LNCAP (cell line): ENCODE data around the gene OXNAD1.

Experiments used
- TF ChIP-seq, protein P1 (sequence below): fragments of 450-650 bp; IDR thresholded peaks from 2 replicates; pipeline ENCODE4 v1.5.1; 2017; ENCODE audit warnings: mild to moderate bottlenecking

The OXNAD1 gene

DNA sequence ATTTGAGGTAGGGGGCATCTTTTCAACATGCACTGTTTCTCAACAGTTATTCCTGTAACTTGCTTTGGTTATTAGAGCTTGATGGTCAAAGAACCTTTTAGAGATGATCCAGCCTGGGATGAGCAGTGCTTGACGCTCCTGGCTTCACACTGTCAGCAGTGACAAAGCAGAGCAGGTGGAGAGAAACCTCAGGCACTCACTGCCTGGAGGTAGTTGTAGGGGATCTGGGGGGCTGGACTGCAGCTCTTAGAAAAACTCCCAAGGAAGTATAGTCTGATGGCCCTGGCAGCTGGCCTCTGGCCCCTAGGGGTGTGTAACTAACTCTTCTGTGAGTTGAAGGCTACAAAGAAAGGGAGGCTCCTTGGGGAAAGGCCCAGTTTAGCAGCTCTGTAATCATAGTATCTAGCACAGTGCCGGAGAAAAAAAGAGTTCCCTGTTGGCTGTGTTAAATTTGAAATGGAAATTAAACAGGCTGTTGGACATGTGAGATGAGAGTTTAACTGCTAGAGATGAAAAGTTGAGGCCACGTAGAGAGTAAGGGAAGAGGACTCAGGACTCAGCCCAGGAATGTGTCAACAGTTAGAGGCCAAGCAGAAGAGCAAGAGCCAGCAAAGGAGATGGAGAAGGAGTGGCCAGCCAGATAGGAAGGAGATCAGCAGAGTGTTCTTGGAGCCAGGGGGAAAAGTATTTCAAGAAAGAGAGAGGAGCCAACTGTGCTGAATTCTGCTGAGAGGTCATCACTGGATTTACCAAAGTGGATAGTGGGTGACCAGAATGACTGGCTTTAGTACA, 14.2 kb downstream of the OXNAD1 start:
- TF ChIP-seq, protein P1, sequence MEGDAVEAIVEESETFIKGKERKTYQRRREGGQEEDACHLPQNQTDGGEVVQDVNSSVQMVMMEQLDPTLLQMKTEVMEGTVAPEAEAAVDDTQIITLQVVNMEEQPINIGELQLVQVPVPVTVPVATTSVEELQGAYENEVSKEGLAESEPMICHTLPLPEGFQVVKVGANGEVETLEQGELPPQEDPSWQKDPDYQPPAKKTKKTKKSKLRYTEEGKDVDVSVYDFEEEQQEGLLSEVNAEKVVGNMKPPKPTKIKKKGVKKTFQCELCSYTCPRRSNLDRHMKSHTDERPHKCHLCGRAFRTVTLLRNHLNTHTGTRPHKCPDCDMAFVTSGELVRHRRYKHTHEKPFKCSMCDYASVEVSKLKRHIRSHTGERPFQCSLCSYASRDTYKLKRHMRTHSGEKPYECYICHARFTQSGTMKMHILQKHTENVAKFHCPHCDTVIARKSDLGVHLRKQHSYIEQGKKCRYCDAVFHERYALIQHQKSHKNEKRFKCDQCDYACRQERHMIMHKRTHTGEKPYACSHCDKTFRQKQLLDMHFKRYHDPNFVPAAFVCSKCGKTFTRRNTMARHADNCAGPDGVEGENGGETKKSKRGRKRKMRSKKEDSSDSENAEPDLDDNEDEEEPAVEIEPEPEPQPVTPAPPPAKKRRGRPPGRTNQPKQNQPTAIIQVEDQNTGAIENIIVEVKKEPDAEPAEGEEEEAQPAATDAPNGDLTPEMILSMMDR: no peak

DNA sequence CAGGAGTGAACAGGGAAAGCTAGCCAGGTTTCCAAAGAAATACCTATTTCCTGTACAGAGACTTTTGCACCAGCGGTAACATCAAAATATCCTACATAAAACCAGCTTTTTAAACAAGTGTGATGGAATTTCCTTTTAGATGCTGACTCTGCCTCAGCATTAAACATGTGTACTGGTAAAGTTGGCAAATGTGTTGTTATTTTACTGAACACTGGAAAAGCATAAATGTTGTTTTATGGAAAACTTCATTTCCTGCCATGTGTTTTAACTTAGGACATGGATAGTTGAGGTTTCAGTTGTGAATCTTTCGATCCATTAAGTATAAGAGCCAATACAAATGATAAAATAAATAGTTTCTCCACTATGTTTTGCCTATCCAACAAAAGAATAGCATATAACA, 15.7 kb downstream of the OXNAD1 start:
- TF ChIP-seq, protein P1: no peak

DNA sequence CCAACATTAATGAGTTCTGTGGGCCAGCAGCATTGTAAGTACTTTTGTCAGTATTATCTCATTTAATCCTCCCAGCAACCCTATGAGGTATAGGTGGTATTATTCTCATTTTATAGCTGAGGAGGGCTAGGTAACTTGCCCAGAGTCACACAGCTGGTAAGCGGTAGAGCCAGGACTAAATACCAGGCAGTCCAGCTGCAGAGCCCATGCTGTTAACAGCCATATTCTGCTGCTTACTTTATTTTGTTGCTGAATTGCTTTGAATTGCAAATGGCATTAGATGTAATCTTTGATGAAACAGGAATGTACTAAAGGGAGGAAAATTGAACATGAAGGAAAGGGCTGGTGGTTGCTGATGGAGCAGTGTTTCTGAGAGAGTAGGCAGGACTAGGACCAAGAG, 19.6 kb downstream of the OXNAD1 start:
- TF ChIP-seq, protein P1: no peak

DNA sequence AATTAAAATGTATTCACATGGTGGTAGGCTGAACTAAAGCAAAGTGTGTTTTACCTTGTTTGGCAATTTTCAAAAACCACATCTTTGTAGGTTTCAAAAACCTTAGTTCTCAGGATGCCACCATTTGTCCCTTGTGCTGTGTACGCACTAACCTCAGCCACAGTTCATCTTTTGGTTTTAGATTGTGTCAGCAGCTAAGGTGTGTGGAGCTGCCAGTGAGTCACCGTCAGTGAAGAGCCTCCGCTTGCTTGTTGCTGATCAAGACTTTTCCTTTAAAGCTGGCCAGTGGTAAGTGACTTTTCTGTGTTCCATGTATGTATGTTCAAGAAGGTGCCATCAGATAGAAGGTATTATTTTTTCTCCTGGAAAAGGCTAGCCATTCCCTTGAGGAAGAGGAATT, 21.1 kb downstream of the OXNAD1 start:
- TF ChIP-seq, protein P1: no peak

DNA sequence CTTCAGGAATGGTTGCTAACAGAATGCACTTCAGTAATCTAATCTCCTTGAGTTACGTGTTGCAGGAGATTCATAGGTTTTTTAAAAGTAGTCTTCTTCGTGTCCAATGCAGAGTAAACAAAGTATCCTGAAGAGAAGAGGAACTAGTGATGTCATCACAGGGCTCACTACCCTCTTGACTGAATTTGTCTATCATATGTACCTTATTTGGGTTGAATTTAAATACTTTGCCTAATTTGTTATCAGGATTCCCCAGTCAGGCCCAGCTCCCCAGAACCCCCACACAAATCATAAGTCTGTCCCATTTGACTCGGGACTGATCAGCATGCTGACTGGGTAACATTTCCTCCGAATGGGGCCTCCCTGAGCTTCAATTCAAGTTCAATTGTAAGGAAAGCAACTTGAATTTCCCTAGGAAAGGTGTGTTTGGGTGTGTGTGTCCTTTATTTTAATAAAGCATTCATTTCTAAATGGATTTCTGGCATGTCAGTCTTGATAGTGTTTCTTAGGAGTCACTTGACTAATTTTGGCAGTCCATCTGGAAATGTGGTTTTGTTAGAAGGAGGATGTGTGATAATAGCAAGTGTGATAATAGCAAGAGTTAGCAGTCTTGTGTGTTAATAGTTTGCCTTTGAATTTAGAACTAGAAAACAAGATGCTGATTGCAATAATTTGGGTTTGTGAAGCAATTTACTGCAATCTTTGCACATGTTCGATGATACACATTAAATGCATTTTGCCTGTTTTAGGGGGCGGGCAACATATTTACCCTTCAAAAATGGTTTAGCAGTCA, 21.9 kb downstream of the OXNAD1 start:
- TF ChIP-seq, protein P1: no peak

DNA sequence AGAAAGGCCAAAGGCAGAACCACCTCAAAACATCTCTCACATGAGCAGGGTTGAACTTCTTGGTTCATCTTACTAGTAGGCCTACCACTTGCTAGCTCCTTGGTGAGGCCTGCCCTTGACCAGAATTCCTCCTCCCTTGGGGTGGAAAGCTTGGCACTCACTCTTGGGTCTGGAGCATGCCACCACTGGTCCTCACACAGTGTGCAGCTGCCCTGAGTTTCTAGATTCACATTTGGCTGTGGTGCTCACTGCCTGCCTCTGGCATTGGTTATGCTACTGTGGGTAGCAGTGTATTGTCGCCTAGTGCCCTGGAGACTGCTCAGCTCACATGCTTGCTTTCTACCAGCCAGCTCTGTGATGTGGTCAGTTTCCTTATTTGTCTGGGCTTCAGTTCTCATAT, 23.7 kb downstream of the OXNAD1 start:
- TF ChIP-seq, protein P1: no peak

DNA sequence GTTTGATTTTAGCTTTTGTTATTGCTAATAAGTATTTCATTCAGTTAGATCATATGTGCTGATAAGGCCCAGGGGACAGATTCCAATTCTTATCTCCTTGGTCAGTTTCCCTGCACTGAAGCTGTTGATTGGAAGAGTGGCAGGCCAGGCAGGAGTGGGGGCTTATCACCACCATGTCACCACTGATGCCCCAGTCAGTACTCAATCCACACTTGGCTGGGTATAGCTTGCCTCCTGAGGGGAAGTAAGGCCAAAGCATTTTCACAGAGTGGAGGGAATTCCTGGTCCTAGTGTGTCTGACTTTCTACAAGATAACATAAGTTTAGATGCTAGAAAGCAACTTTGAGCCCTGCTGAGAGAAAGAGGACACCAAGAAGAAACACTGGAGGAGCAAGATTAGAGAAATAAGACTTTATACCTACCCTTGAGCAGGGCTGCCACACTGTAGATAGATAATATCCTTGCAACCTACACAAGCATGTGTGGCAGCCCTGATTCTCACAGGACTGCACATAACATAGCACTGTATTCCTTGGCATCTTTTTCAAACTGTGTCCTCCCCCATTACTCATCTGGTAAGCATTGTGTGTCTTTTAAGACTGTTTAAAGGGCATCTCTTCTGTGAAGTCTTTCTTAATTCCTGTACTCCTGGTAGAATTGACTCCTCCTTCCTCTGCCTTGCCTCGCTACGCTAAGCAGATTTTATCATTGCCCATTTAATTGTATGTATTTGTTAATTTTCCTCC, 24.3 kb downstream of the OXNAD1 start:
- TF ChIP-seq, protein P1: no peak
